Stimulated activated CD4-positive, alpha-beta T cell treated with anti-CD3 and anti-CD28 coated beads, Interleukin-1b, Interleukin-23, amount 100 ng/mL, for 48 hours (primary cell): Measurements from ENCODE around the gene FAM177A1.
"Not testable (repeated sequence)": the region's sequence is repeated elsewhere in the genome, so short reads cannot be mapped to it uniquely, and the experiment has no call there.

Experiments
- DNase-seq: peaks from one replicate; pipeline ENCODE4 v3.0.0-alpha.2; 2020

FAM177A1 gene

DNA sequence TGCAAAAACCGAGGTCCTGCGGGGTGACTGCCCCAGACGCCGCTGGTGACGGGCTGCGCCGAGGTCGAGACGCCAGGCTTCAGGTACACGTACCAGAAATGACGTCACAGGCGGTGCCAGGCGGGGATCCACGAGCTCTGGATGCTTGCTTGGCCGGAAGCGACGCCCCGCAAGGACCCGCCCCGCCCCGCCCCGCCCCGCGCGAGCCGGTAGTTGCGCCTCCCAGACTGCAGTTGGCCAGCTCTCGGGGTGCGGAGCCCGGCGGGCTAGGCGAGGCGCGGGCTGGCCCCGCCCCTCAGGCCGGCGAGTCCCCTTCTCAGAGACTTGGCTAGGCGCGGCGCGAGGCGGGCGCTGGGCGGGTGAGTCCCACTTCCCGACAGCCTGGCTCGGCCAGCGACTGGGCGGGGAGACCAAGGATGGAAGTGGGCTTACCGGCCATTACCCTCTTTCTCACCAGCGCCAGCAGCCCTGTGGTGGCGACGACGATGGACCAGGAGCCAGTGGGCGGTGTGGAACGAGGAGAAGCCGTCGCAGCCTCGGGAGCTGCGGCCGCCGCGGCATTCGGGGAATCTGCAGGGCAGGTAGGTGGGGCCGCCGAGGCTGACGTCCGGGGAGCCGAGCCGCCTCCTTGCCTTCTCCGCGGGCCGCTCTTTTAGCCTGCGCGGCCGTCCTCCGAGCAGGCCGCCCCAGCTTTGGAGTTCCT lies at the start of gene FAM177A1:
Gene FAM177A1 (plus strand): TSS at position 225 of the 703 bp plus-strand sequence. CDS start 192 bp downstream, at position 417.
- peak; percentile 99 for DNase-seq

DNA sequence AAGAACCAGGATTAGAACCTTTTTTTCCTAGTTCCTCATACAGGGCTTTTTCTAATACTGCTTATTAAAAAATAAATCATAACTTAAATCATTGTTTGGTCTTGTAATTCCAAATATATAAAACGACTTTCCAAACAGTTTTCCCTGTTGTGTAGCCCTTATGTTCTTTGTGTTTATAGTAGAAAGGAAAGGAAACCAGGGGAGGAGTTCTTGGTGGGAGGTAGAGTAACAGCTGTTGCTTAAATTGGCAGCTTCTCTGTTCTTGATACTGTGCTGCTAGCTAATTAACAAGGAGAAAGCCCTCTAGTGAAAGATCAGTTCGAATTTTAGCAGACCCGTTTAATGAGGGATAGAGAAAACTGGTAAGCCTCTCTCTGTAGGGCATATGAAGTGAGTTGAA lies 48.3 kb upstream of the FAM177A1 start:
- no peak for DNase-seq

DNA sequence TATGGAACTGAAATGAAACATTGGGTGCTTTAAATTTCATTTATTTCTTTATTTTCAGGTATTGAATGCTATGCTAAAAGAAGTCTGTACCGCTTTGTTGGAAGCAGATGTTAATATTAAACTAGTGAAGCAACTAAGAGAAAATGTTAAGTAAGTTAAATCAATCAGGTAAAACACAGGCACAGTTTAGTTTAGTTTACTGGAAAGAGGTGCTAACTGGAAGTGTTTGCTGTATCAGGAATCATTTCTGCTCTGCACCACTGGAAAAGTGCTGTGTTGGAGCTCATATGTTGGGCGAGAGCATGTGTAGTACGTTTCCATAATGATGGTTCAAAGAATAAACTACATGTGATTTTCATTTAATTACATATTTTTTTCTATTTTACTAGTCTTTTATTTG lies 46.6 kb upstream of the FAM177A1 start:
- no peak for DNase-seq

DNA sequence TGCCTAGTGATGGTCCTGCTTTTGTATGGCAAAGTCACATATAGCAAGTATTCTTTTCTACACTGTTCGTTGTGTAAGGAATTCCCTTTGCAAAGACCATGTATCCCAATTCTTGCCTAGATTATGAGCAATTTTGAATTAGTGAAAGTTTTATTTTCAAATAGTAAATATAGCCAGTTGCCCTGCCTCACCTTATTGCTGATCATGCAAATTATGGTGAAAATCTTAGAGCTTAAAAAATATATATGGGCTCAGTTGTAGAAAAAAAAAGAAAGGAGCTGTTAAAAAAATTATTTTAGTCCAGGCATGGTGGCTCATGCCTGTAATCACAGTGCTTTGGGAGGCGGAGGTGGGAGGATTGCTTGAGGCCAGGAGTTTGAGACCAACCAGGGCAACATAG lies 44.5 kb upstream of the FAM177A1 start:
- DNase-seq: no peak

DNA sequence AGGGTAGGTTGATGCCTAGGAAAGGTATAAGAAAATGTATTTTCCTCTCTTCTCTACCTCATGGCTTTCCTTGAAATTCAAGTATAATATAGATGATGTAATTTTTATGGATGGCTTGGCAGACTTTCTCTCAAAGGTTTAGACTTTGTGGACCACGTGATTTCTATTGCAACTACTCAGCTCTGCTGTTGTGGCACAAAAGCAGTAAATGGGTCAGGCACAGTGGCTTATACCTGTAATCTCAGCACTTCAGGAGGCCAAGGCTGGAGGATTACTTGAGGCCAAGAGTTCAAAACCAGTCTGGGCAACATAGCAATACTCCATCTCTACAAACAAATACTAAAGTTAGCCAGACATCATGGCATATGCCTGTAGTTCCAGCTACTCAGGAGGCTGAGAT lies 41.2 kb upstream of the FAM177A1 start:
- DNase-seq: no peak

DNA sequence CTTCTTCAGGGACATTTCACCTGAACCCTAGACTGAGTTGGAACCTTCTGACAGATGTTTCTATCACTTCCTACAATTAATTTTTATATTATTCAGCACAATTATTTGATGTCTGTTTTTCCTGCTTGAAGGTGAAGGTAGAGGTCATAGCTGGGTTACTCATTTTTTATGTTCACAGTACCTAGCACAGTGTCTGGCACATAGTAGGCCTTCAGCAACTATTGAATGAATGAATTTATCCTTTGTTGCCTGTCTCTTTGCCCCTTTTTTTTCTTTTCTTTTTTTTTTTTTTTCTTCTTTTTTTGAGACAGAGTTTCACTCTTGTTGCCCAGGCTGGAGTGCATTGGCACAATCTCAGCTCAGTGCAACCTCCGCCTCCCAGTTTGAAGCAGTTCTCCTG lies 29.5 kb upstream of the FAM177A1 start:
- no peak for DNase-seq

GRCh38 chr14:35020713-35021112 lies 25.4 kb upstream of the FAM177A1 start:
- no peak for DNase-seq

- DNase-seq: no peak
These were observed 17.6 kb upstream of the FAM177A1 start for GRCh38 chr14:35028435-35028834.

- no peak for DNase-seq
These were observed 13.5 kb upstream of the FAM177A1 start for GRCh38 chr14:35032562-35032961.

GRCh38 chr14:35034440-35034833 lies 11.6 kb upstream of the FAM177A1 start:
- no peak for DNase-seq

GRCh38 chr14:35034944-35035554 lies 11.0 kb upstream of the FAM177A1 start:
- not testable (repeated sequence) for DNase-seq

DNA sequence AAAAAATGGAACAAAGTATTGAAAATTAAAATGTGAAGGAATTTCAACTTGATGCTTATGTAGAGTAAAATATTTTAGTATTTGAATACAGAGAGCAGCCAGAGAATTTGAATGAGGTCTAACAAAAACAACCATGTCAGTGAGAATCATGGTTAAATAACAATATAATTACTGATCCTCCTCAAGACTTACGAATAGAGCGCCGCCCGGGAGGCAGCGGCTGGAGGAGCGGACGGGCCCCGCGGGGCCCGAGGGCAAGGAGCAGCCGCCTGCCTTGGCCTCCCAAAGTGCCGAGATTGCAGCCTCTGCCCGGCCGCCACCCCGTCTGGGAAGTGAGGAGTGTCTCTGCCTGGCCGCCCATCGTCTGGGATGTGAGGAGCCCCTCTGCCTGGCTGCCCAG lies 7.8 kb upstream of the FAM177A1 start:
- DNase-seq: not testable (repeated sequence)

- no peak for DNase-seq
These were observed 3.4 kb upstream of the FAM177A1 start for GRCh38 chr14:35042632-35043031.

- DNase-seq: no peak
These were observed 3.0 kb upstream of the FAM177A1 start for GRCh38 chr14:35043046-35043445.

GRCh38 chr14:35044939-35045797 lies 904 bp upstream of the FAM177A1 start:
- DNase-seq: no peak

DNA sequence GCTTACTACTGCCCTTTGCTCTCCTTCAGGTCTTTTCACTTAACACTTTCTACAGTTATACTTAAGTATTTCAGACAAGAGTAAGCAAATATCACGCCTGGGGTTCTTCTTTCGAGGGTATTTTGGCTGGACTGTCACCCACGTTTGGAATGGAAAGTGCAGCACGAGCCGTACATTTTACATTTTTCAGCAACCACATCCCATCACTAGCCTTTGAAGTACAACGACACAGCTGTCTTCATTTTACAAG lies 349 bp upstream of the FAM177A1 start:
- no peak for DNase-seq

DNA sequence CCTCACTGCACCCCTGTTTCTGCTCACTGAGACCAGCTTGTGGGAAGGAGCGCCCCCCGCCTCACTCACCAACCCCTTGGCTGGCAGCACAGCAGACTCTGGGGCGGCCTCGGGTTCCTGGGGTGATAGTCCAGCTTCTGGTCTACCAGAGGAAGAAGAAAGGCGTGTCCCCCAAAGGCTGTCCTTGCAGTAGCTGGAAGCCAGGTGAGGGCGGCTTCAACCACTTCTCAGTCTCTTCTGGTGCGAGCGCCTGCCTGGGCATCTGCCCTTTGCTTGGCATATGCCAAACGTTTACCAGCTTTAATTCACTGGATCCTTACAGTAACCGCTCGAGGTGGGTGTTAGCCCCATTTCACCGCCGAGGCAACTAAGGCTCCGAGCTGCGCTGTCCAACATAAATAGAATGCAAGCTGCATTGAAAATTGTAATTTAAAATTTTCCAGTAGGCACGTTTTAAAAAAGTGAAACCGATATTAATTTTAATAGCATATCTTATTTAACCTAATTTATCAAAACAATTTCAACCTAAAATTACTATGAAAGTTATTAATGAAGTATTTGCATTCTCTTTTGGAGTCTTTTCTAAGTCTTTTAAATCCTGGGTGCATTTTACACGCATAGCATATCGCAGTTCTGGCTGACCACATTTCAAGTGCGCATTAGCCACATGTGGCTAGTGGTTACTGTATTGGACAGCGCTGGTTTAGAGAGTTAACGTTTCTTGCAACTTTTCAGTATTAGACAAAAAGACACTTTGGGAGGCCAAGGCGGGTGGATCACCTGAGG lies 872 bp downstream of the FAM177A1 start:
- no peak for DNase-seq

- DNase-seq: no peak
These were observed 2.0 kb downstream of the FAM177A1 start for GRCh38 chr14:35047976-35048513.

- DNase-seq: no peak
These were observed 4.6 kb downstream of the FAM177A1 start for GRCh38 chr14:35050652-35051051.

DNA sequence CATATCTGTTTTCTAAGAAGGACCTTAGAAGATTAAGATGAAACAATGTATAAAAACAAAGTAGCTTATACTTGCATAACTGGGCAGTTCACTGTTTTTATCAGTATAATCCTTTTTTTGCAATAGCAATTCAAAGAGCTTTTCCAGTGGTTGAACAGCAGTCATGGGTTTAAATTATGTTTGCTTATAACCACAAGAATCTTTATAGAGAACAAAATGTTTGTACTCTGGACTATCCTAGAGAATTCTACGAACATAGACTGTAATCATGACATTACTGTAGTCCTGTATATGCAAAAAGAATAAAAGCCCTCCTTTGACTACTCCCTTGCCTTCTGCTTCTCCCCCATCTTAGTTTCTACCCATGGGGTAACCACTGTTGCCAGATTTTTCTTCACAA lies 5.7 kb downstream of the FAM177A1 start:
- no peak for DNase-seq

DNA sequence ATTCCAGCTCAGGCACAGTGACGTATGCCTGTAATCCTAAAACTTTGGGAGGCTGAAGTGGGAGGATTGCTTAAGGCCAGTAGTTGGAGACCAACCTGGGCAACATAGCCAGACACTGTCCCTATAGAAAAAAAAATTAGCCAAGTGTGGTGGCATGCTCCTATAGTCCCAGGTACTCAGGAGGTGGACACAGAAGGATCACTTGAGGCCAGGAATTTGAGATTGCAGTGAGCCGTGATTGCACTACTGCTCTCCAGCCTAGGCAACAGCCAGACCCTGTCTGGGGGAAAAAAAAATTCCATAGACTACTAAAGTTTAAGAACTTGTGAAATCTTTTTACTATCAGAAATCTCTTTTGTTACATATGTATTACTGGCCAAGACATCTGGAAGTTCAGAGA lies 6.6 kb downstream of the FAM177A1 start:
- no peak for DNase-seq

DNA sequence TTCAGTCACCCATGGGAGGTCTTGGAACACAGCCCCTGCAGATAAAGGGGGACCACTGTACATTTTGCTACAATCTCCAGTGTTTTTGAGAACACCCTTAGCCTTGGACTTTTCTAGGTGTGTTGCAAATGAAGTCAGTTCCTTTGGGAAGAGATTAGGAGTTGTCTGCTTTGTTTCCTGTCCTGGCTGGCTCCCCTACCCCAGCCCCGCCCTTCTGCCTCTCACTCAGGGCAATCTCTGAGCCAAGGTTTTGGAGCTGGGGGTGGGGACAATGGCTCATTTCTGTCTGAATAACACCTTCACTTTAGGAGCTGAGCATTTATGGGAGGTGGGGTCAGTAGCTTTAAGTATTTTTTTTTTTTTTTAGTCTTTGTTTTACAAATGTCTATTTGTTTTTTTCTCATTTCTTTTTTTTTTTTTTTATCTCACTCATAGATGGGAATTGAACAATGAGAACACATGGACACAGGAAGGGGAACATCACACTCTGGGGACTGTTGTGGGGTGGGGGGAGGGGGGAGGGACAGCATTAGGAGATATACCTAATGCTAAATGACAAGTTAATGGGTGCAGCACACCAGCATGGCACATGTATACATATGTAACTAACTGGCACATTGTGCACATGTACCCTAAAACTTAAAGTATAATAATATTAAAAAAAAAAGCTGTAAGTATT lies 15.2 kb downstream of the FAM177A1 start:
- DNase-seq: not testable (repeated sequence)
